GM18868 (cell line): ENCODE data around the gene KNCN.
A peak's percentile ranks its signal among the peaks of the same experiment; 100 is the strongest.

ENCODE experiments used
- ATAC-seq: cut with Tn5 transposase; IDR thresholded peaks from one replicate; pipeline ENCODE4 v1.9.1; 2021; ENCODE audit warnings: mild to moderate bottlenecking, moderate library complexity; ENCODE audit not compliant: unreplicated experiment

KNCN gene

DNA sequence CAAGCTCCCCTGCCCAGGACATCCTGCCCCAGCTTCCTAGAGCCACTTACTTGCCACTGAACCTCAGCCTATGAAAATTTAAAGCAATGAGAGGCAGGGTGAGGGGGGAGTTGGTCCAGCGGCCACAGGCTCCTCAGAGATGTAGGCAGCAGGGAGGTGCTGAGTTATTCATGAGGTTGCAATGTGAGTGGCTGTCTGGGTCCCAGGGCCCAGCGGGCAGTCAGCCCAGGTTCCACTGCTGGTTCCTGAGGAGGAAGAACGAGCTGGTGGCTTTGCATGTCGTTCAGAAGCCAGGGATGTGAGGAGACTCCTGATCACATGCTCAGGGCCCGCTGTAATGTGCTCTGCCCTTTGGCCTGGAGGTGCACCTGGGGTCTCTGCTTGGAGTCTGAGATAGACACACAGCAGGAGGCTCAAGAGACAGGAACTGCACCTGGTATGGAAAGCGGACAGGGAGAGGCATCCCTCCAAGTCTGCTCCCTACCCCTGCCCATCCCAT, at the start of gene KNCN:
Gene KNCN, minus strand, starts transcription at position 51 of the 499 bp plus-strand sequence. CDS start 432 bp downstream, outside the sequence.
- no peak for ATAC-seq

DNA sequence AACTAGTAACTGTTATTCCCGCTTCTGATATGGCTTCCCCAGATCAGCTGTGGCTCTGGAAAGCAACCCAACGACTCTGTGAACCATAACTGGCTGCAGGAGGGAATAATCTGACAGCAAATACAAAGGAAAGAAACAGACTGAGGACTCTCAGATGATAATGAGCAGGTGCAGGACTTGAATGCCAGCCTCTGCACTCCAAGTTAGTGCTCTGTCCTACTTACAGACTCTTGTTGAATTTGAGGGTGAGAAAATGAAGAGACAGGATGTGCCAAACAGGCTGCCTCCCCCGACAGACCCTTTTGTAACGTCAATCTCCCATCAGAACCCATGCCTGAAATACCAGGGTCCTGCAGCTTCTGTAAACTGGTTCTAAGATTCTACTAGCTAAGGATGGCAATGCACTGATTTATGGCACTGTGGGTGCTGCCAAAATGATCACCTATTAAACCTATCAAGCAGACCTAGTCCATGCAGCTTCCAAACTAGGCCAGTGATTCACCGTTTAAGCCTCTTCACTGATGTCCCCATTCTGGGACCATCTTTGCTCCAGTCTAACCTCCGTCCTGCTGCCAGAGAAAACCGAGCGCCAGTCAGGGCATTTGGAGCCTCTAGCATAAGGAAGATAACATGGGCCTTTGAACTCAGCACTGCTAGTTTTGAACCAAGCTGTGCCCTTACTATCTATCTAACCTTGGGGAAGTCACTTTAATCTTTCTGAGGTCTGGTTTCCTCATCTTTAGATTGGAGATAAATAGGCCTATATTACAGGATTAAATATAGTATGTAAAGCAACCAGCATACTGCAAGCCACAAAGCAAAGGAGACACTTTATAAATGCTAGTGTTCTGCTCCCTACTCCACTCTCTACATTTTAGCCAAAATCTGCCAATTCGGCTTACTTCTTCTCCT, 47.9 kb upstream of the KNCN start:
- no peak for ATAC-seq

DNA sequence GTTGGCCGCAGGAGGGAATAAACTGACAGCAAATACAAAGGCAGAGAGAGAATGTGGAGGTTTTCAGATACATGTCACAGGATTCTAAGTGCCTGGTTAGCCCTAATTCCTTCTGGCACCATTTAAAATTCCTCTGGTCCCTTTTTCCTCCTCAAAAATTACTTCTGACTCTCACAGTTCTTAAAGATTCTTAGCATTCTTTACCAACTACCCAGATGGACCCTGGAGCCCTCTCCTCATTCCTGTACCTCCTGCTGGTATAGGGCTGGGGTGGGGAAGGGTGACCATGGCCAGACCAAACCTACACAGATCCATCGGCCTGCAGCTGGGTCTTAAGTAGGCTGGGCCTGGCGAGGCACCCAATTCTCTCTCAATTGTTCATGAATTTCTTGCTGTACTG, 45.4 kb upstream of the KNCN start:
- no peak for ATAC-seq

DNA sequence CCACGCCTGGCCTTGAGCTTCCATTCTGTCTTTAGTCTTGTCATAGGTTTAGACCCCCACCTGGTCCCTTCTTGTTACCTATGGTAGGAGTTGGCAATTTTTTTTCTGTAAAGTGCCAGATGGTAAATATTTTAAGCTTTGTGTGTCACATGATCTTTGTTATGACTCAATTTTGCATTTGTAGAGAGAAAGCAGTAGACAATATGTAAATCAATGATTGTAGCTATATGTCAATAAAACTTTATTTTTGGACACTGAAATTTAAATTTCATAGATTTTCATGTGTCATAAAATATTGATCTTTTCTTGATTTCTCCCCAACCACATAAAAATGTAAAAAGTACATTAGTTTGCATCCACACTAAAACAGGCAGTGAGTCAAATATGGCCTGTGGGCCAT, 44.6 kb upstream of the KNCN start:
- ATAC-seq: no peak

DNA sequence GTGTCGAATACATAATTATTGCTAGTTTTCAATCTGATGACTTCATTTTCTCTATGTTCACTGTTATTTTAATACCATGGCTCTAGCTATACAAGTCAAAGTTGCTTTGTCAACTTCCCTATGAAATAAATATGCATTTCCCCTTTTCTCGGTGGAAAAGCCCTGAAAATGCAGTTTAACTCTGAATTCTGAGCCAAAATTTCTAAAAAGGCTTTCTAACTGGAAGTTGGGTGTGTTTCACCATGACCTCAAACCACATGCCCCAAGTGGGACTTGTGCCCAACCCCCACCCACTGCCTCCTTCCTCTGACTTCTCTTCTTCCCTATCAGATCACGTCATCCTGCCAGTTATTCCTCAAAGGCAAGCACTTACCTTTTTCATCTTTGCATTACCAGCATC, 43.7 kb upstream of the KNCN start:
- no peak for ATAC-seq

DNA sequence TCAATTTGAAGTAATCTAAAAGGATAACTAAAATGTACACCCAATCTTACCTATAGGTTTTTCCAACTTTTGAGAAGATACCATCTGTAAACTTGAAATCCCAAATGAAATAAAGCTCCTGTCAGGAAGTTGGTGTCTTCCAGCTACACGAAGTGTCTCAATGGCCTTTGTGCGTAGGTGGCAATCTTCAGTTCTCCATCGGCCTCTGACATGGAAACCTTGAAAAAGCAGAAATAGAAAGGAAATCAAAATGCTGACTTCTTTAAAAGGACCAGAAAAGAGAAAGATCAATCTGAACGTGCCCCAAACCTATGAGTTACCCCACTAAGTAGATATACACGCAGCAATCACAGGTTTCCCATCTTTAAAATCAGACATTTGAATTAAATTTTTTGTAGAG, 42.6 kb upstream of the KNCN start:
- no peak for ATAC-seq

DNA sequence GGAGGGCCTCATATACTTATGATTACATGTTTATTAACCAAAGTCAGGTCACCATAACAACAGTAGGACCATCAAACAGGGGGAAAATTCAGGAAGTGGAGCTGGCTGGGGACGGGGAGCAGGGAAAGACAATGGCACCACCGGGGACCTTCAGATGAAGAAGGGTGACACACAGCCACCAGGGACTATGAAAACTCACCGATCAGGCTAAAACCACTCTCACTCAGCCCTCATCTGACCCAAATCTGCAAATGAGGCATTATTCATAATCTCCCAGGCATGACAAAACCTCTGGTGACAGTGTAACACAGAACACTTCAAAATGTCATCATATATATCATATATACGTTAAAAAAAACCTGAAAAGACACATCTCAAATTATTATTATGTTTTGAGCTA, 41.4 kb upstream of the KNCN start:
- no peak for ATAC-seq

DNA sequence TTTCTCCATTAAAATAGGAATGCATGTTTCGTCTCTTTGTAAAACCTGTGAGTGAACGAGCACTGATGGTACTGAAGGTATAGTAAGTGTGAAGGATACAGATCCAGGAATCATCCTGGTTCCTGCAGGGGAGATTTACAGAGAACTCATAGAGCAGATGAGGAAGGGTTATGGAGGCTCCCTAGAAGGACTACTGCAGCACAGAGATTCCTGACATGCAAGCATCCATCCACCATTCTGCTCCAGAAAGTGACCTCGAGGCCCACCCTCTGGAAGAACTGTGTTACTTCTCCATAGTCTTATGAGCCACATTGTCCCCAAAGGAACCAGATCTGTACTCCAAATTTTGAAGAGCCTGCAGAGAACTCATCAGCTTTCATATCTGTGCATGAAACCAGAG, 38.1 kb upstream of the KNCN start:
- no peak for ATAC-seq

DNA sequence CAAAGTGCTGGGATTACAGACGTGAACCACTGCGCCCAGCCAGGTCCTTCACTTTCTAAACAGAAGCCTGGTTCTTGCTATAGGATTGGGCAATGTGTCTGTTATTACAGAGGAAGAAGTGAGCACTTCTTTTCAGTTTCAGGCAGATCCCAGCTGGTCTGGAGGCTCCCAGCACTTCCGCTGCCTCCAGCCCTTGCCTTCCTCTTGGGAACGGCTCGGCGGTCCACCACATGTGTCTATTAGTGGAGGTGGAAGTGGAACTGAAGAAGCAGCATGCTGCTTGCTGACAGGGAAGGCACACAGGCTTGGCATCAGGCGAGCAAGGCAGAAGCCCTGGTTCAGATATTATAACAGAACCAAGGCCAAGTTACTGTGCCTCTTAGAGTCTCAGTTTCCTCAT, 35.6 kb upstream of the KNCN start:
- no peak for ATAC-seq

DNA sequence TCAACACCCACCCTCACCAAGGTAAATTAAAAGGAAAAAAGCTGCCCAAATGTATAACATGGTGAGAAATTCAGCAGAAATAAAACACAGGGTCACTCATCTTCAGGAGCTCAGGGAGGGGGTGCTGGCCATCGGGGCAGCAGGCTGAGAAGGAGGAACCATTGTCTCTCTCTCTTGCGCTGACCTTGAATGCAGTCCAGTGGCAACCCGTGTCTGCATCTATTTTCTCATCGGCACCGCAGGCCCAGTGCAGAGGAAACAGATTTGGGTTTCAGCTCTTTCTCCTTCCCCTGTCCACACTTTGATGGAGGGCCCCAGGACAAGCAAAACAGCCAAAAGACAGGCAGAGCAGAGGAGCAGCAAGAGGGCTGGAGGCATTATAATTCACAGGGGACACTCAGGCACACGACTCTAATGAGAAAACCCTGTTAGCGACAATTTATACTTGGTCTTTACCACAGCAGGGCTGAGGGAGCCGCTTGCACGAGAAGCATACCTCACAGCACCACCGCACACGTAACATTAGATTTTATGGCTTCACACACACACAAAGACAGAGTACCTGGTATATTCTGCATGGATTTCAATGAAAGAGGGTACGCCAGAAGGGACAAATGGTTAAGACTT, 34.0 kb upstream of the KNCN start:
- ATAC-seq: no peak

DNA sequence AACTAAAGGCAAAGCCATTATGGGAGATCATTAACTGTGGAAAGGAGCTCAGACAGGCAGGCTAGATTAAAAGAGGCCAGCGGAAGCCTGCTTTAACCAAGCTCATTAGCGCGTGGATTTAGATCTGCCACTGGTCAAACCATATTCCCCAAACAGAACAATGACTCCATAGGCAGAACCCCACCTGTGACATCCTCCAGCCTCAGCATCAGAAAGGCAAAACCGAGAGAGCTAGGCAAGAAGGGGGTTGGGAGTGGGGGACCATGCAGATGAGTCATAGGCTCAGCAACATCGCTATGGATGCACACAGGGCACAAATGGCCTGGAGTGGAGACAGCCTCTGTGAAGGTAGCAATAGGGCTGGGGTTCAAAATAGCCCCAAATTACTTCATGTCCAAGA, 32.0 kb upstream of the KNCN start:
- ATAC-seq: no peak

DNA sequence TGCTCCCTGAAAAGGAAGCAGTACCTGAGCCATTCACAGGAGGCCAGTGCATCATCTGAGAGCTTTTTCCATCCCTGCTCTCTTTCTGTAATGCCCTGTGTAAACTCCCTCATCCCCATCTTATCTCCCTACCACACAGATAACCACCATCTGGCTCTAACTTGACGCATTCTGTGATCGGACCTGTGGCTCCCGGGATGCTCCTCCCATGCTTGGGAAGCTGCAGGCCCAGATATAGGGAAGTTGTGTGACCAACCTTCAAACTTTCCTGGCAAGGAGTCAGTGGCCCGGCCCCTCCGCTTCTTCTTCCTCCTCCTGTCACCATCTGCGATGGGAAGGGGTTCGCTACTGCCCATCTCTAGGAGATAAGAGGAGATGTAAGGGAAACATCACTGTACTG, 31.5 kb upstream of the KNCN start:
- ATAC-seq: no peak

DNA sequence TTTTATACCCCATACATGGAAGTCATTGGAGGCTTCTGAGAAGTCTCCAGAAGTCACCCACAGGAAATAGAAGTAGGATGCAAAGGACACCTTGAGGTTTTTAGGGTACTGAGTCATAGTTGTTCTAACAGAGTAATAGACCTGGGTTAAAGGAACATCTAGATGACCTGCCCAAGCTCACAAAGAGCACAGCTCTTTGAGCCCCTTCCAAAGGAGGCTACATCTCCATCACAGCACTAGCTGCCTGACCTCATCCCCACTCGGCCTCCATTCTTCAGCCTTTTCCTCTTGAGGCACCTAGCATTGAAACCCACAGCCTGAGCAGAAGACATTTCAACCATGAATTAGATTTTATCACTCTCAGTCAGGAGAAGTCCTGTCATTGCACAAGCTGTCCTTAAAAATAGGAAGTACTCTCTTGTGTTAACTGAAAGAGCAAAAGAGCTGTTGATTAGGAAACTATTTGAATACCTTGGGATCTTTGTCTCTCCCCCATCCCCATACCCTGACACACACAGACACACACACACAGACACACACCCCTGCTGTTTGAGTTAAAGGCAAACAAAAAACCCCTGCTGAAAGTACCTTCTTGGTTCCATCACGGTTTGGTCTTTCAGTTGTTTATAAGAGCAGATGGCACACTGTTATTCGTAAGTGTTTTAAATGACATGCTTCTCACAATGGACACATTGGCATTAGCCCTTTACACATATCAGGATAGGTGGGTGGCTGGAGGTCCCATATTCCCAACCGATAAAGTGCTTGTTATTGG, 30.4 kb upstream of the KNCN start:
- peak; percentile 56 for ATAC-seq

DNA sequence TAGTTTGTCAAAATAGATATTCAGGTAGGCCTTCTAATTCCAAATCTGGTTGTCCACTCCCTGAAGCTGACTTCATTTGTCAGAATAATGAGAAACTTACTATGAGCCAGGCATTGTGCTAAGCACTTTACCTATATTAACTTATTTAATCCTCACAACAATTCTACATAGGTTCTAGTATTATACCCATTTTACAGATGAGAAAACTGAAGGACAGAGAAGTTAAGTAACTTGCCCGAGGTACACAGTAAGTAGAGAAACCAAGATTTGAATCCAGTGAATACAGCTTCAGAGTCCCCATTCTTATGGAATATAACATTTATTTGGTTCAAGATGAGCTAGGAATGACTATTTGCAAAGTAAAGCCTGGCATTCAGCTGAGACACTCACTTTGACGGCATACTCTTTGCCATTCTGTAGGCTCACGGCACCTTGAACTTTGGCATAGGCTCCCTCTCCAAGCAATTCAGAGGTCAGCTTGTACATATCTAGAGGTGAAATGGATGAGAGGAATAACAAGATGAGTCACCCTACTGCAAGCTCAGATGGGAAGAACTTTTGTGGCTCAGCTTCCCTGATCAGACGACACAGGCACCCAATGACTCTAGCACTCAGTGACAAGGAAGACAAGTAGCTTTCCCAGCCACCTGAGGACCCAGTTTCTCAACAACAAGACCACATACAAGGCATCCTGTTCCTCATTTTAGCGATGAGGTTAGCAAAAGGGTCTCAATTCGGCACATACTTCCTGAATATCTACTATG, 28.9 kb upstream of the KNCN start:
- ATAC-seq: no peak

DNA sequence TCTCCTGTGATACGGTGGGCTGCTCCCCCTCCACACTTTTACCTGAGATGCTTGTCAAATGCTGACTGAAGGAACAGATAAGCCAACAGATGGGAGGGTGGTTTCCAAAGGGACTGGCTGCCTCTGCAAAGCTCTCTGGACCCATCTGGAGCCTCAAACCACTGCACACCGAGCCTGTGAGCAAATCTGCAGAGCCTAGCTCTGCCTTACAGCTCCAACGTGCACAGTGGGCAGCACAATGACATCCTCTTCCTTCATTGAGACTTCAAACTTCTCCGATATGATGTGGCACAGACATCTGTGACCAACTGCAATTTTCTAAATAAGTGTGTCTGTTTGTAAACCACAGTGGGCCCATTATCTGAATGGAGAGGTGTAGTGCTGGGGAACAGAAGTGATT, 26.2 kb upstream of the KNCN start:
- ATAC-seq: no peak

DNA sequence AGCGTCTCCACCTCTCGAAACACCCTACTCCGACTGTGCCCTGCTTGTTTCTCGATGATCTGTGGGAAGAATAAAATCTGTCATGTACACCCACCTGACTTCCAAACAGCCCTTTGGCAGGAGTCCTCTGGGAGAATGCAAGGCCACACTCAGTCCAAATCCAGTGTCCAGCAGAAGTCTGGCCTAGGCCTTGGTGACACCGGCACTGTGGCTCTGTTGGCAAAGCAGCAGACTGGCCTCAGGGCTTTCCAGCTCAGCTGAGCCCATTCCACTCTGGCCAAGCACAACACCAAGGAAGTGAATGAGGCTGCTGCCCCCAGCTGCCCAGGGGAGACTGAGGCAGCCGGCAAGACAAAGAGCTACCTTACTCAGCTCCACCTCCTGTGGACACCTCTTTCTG, 25.1 kb upstream of the KNCN start:
- ATAC-seq: no peak

DNA sequence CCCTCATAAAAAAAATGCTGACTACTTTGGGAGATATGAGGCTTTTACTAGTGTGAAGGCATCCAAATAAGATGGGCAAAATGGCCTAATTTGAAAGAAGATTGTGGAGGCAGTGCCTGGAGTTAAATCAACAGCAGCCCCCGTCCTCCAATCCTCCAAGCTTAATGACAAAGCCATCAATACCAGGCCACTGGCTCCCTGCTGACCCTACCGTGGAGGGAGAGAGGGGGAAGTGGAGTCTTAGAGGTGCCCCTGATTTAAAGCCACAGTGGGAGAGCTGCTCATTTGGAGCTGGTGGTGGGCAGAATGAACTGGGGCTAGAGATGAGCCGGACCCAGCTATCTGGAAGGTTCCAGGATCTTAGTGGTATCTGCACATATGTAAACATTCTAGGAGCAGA, 24.3 kb upstream of the KNCN start:
- no peak for ATAC-seq

DNA sequence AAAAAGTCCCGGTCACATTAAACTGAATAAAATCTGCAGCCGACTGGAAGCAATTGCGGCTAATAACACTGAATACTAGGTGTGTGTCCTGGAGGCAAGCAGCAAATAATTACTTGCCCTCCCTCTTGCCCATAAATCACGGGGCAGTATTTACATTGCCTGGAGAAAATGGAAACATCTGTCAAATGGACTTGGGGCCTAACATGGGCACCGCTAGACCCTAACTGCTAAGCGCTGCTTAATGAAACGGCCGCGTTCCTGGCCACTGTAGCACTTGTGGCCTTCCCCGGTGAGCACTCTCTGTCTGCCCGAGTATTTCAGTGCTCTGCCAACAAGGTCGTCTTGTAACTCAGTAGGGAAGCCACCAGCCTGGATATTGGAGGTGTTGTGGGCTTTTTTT, 23.9 kb upstream of the KNCN start:
- no peak for ATAC-seq

DNA sequence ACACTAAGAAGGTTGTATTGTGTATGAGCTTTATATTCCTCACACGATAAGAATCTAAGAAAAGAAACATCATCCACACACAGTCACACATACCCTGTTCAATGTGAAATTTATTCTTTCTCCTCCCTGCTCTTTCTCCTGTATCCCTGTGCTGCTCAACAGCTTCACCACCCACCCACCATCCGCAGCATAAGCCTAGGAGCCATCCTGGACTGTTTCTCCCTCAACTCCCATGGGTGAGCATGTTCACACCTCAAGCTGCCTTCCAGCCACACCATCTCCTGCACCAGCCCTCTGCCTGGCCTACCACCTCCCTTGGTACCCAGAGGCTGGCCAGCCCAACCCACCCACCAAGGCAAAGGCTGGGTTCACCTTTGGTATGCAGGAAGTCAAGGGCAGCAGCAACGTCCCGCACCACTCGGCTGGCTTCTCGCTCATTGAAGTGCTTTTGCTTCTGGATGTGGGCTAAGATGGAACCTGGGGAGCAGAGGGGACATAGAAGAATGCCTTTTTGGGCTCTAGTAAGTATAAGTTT, 20.3 kb upstream of the KNCN start:
- no peak for ATAC-seq

DNA sequence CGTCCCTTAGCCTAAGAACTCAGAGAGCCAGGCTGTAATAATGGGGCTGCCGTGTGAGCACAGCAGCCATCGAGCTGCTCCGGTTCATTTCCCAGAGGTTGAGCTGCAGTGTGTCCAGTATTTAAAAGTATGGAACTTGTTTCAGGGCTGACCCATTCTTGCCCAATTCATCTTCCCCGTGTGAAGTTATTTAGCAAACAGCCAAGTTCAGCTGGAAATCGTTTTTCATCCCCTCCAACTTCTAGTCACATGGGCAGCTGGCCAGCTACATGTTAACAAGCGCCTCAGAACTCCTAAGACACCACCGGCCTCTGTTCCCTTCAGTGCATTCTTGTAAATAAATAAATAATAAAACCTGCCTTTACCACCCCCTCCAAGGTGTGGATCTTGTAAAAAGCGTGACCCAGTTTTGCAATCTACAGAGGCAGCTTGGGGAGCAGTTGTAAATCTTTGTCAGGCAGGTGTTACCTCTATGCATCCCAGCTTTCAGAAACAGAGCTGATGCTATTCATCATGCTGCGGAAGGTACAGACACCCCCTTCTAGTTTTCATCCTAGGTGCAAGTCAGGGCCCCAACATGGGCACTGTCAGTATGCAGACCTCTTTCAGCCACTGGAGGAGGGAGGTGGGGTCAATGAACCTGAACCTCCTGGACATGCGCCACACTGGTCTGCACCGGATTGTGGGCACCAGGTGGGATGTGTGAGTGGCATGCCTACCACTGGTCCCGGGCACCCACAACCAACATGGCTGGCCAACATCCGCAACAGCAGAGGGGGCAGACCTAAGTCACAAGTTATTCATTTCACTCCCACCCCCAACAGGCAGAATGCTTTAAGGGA, 18.7 kb upstream of the KNCN start:
- ATAC-seq: no peak
